Endothelial cell of umbilical vein (primary cell): ENCODE results near the gene TUBA1A.

ENCODE experiments used
- CTCF ChIP-seq, 2 donors: IDR thresholded peaks; 1 replicate in 1 of 2; 2 replicates in 1 of 2; pipeline ENCODE4 v1.5.1; 2011; ENCODE audit warnings: low read length in 2 of 2, mild to moderate bottlenecking in 2 of 2, moderate library complexity in 2 of 2, control low read depth in 1 of 2, inconsistent platforms in 1 of 2, low read depth in 1 of 2; ENCODE audit not compliant: insufficient read depth in 1 of 2; ENCODE audit errors: extremely low read depth in 1 of 2
- EZH2 ChIP-seq: IDR thresholded peaks from 2 replicates; pipeline ENCODE4 v1.6.1; 2012; ENCODE audit warnings: borderline replicate concordance, low read depth, mild to moderate bottlenecking, moderate library complexity, low read length, inconsistent platforms; ENCODE audit not compliant: severe bottlenecking
- GATA2 ChIP-seq: IDR thresholded peaks from 2 replicates; pipeline ENCODE4 v1.7.0; 2011; ENCODE audit warnings: low read depth, mild to moderate bottlenecking, moderate library complexity, mixed read lengths, low read length; ENCODE audit not compliant: insufficient read length, insufficient read depth
- MYC ChIP-seq: IDR thresholded peaks from one replicate; pipeline ENCODE4 v1.6.1; 2011; ENCODE audit warnings: mild to moderate bottlenecking, low read depth, low read length
- POLR2A ChIP-seq: IDR thresholded peaks from 2 replicates; pipeline ENCODE4 v1.6.1; 2012; ENCODE audit warnings: low read depth, mild to moderate bottlenecking, control low read depth, low read length
- POLR2AphosphoS5 ChIP-seq: IDR thresholded peaks from 2 replicates; pipeline ENCODE4 v1.6.1; 2012; ENCODE audit warnings: low read depth, mild to moderate bottlenecking, control low read depth, low read length, moderate library complexity; ENCODE audit not compliant: insufficient read depth
- TF ChIP-seq, protein P1 (sequence below): IDR thresholded peaks from 2 replicates; pipeline ENCODE4 v1.6.1; 2011; ENCODE audit not compliant: insufficient read depth, insufficient read length

DNA sequence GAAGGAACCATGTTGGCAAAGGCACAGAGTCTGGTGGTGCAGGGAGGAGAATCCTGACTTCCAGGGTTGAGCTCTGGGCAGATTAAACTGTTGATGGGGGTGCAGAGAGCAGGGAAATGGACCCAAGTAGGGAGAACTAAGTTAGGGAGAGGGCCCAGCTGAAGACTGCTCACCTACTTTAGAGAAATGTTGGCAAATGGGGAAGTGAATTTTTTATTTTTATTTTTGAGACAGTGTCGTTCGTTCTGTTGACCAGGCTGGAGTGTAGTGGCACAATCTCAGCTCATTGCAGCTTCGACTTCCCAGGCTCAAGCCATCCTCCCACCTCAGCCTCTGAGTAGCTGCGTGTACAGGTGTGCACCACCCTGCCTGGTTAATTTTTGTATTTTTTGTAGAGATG lies 32.1 kb upstream of the TUBA1A start:
- TF ChIP-seq CTCF (IDR thresholded peaks at IDR 0.05; ENCODE audit: extremely low read depth in 1 of 2, insufficient read depth in 1 of 2, low read depth in 1 of 2, low read length in 2 of 2) (no peak), POLR2A (no peak), POLR2AphosphoS5 (no peak), GATA2 (no peak), MYC (no peak), EZH2 (no peak)
- TF ChIP-seq, protein P1, sequence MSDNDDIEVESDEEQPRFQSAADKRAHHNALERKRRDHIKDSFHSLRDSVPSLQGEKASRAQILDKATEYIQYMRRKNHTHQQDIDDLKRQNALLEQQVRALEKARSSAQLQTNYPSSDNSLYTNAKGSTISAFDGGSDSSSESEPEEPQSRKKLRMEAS = no peak
